OCI-LY7 (cell line): ENCODE data around the gene CASKIN1. TPM values are rescaled to one million over a fixed set of nuclear protein-coding genes. Genes with fewer than 3 reads are reported as not detected.

Experiments used
- BruUV-seq: library from RNA; stranded (reverse); fragments of 400-500 nt; replicated peaks from 2 replicates; lab custom pipeline; 2021; lab: Mats Ljungman, UMichigan
- CTCF ChIA-PET: fragments of 300-600 bp; sonication (Branson Sonifier 250); formaldehyde crosslinking; loops from one replicate; lab custom pipeline; 2022; ENCODE audit warnings: antibody characterized with exemption; ENCODE audit not compliant: unreplicated experiment; lab: Charles Lee
- POLR2A ChIA-PET: fragments of 300-600 bp; sonication (Branson Sonifier 250); formaldehyde crosslinking; loops from one replicate; lab custom pipeline; 2022; ENCODE audit warnings: antibody characterized with exemption; lab: Charles Lee
- DNase-seq: peaks from one replicate; pipeline ENCODE4 v3.0.0-alpha.2; 2015; ENCODE audit warnings: low spot score
- H2AFZ ChIP-seq: fragments of 200-600 bp; sonication (generic), shearing (Covaris generic); 2 replicates; pipeline ENCODE4 v1.6.1; 2014; ENCODE audit warnings: mild to moderate bottlenecking, antibody characterized with exemption, low read length, moderate library complexity
- H3K27ac ChIP-seq: fragments of 200-600 bp; sonication (generic); 2 replicates; pipeline ENCODE4 v1.5.1; 2014; ENCODE audit warnings: mixed run types, low read depth, mild to moderate bottlenecking, moderate library complexity, low read length, inconsistent platforms; ENCODE audit not compliant: poor library complexity, severe bottlenecking
- H3K36me3 ChIP-seq: fragments of 200-600 bp; sonication (generic); 2 replicates; pipeline ENCODE4 v1.6.1; 2014; ENCODE audit warnings: mild to moderate bottlenecking, antibody characterized with exemption, low read length, moderate library complexity, mixed read lengths; ENCODE audit not compliant: insufficient read depth
- H3K4me1 ChIP-seq: fragments of 200-600 bp; sonication (generic); 2 replicates; pipeline ENCODE4 v1.5.1; 2014; ENCODE audit warnings: mild to moderate bottlenecking, low read length; ENCODE audit not compliant: insufficient read depth, poor library complexity, severe bottlenecking
- H3K4me2 ChIP-seq: fragments of 200-600 bp; sonication (generic); 2 replicates; pipeline ENCODE4 v1.6.1; 2014; ENCODE audit warnings: mild to moderate bottlenecking, low read length
- H3K4me3 ChIP-seq: fragments of 200-600 bp; sonication (generic); 2 replicates; pipeline ENCODE4 v1.5.1; 2014; ENCODE audit warnings: mild to moderate bottlenecking, low read depth, low read length; ENCODE audit not compliant: poor library complexity, severe bottlenecking
- H3K79me2 ChIP-seq: fragments of 200-600 bp; sonication (generic); 2 replicates; pipeline ENCODE4 v1.6.1; 2016; ENCODE audit warnings: low read depth, mild to moderate bottlenecking, low read length, moderate library complexity, mixed read lengths; ENCODE audit not compliant: insufficient read depth
- H3K9me2 ChIP-seq: fragments of 200-600 bp; sonication (generic); 2 replicates; pipeline ENCODE4 v1.6.1; 2016; ENCODE audit warnings: mild to moderate bottlenecking, low read length, mixed read lengths; ENCODE audit not compliant: insufficient read depth
- H3K9me3 ChIP-seq: fragments of 200-600 bp; sonication (generic); 2 replicates; pipeline ENCODE4 v1.6.1; 2014; ENCODE audit warnings: mild to moderate bottlenecking, mixed run types, low read length, mixed read lengths
- H4K20me1 ChIP-seq: fragments of 200-600 bp; sonication (generic); 2 replicates; pipeline ENCODE4 v1.6.1; 2014; ENCODE audit warnings: mild to moderate bottlenecking, antibody characterized with exemption, low read length, moderate library complexity, mixed read lengths; ENCODE audit not compliant: insufficient read depth
- EZH2phosphoT487 ChIP-seq: fragments of 200-600 bp; sonication (generic); IDR thresholded peaks from 2 replicates; pipeline ENCODE4 v1.6.1; 2018; ENCODE audit warnings: low read depth, borderline replicate concordance, mild to moderate bottlenecking, mixed run types, antibody characterized with exemption, low read length, moderate library complexity, mixed read lengths
- intact Hi-C: fragments of 100-400 bp; cut with micrococcal nuclease; formaldehyde crosslinking; loops from one replicate; pipeline ENCODE4 v1.10.0; 2022; ENCODE audit not compliant: unreplicated experiment
- total RNA-seq, 2 experiments: library from RNA; depleted of rRNA in 1 of 2; stranded (reverse); fragments of >200 nt in 1 of 2; shearing (Covaris generic) in 1 of 2; gene quantifications; 2 replicates each; pipeline ENCODE4 v1.2.3, GENCODE V29; 2014 to 2022
- TF ChIP-seq, protein P1 (sequence below): fragments of 200-600 bp; sonication (generic); conservative IDR thresholded peaks from 2 replicates; pipeline ENCODE4 v1.5.1; 2014; ENCODE audit warnings: mild to moderate bottlenecking, antibody characterized with exemption, low read length, moderate library complexity, mixed read lengths

CASKIN1 gene
- total RNA-seq, 2 experiments from 2014 or later: 0.06 to 0.09 TPM

- TF ChIP-seq, protein P1, sequence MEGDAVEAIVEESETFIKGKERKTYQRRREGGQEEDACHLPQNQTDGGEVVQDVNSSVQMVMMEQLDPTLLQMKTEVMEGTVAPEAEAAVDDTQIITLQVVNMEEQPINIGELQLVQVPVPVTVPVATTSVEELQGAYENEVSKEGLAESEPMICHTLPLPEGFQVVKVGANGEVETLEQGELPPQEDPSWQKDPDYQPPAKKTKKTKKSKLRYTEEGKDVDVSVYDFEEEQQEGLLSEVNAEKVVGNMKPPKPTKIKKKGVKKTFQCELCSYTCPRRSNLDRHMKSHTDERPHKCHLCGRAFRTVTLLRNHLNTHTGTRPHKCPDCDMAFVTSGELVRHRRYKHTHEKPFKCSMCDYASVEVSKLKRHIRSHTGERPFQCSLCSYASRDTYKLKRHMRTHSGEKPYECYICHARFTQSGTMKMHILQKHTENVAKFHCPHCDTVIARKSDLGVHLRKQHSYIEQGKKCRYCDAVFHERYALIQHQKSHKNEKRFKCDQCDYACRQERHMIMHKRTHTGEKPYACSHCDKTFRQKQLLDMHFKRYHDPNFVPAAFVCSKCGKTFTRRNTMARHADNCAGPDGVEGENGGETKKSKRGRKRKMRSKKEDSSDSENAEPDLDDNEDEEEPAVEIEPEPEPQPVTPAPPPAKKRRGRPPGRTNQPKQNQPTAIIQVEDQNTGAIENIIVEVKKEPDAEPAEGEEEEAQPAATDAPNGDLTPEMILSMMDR: no peak
- TF ChIP-seq EZH2phosphoT487: no peak
- H3K9me3 ChIP-seq: no peaks in the 10 kb centered on the region
- peak overlapping the region; percentile 100 for H3K4me3 ChIP-seq
- H3K9me2 ChIP-seq: no peaks in the 10 kb centered on the region
- peak overlapping the region; percentile 20 for H3K27ac ChIP-seq
- no TSS peak for BruUV-seq
- peak; percentile 36 for DNase-seq
- peaks cover 17% of the 10 kb centered on the region for H4K20me1 ChIP-seq
- H2AFZ ChIP-seq: no peak overlapping the region
- ChIA-PET POLR2A (interaction anchor here (0.6 to 1.6 kb wide), 11 partner anchors 9 to 943 kb away, joined by 3 to 10 read pairs (median 3); partner anchors contain the start of genes PGP, RPS2 and ZSCAN10), CTCF (interaction anchor here (0.6 kb wide), 4 partner anchors 64 to 1436 kb away, joined by 3 to 4 read pairs (median 4); no protein-coding TSS in a partner anchor)
- H3K79me2 ChIP-seq: peaks cover 60% of the 10 kb centered on the region
- peaks cover 31% of the 10 kb centered on the region for H3K4me1 ChIP-seq
- intact Hi-C loops: loop anchor here (2.0 to 10.0 kb wide), 2 partner anchors 113 to 269 kb away; partner anchors contain the start of genes CCNF and RNPS1
- peaks cover 44% of the 10 kb centered on the region for H3K36me3 ChIP-seq
- H3K4me2 ChIP-seq: peak overlapping the region; percentile 92
Observed at GRCh38 chr16:2155977-2156848, 40.2 kb downstream of the CASKIN1 start.

DNA sequence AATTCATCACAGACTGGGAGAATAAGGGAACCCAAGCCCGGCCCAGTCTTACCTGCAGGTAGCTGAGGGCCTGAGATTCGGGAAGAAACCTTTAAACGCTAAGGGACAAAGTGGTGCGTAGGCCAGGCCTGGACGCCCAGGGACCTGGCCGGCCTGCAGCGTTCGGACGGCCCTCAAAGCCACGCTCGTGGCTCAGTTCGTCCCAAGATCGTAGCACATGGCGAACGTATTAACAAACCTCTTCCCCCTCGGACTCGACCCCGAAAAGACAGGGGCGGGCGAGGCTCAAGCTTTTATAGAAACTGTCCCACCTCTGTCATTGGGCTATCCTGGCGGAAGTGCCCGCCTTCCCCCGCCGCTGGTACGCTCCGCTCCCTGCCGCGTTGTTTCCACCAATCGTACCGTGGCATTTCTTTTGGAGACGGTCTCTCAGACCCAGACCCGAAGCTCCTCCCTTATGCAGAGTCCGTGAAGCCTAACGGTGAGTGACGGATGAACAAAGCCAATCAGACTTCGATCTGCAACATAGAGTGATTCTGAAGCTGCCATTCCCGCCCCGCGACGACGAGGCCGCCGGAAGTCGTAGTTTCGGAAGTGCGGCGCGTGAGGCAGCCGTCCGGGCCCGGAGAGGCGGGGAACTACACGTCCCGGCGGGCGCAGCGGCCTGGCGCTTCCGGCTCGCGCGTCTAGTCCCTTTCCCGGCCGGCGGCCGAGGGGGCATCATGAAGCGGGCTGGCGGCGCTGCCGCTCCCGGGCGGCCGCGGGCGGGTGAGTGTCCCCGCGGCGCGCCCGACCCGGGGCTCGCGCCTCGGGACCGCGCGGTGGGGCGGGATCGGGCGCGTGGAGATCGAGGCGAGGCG, 41.1 kb downstream of the CASKIN1 start, which contains the start of gene TRAF7:
Gene TRAF7 (plus strand): TSS at position 692 of the 860 bp plus-strand sequence. CDS start 8,139 bp downstream, outside the sequence.
- POLR2A ChIA-PET: interaction anchor here (0.6 to 1.6 kb wide), 12 partner anchors 8 to 944 kb away, joined by 3 to 10 read pairs (median 3); partner anchors contain the start of genes NTHL1, PGP, RPS2 and TSC2

More for the DNA sequence above, 41.1 kb downstream of the CASKIN1 start, which contains the start of gene TRAF7:
- H3K27ac ChIP-seq: peak within 1 kb of the TSS; percentile 83
- TF ChIP-seq, protein P1: no peak
- no peak for TF ChIP-seq EZH2phosphoT487
- peaks cover 60% of the 10 kb centered on the region for H3K79me2 ChIP-seq
- BruUV-seq: no TSS peak
- H3K36me3 ChIP-seq: peaks cover 49% of the 10 kb centered on the region
- CTCF ChIA-PET: interaction anchor here (0.6 kb wide), 4 partner anchors 65 to 1435 kb away, joined by 3 to 4 read pairs (median 4); no protein-coding TSS in a partner anchor
- H3K4me2 ChIP-seq: peak within 1 kb of the TSS; percentile 100
- peak within 1 kb of the TSS; percentile 100 for H3K4me3 ChIP-seq
- no peaks in the 10 kb centered on the region for H3K9me2 ChIP-seq
- intact Hi-C loops: loop anchor here (2.0 to 10.0 kb wide), 2 partner anchors 113 to 269 kb away; partner anchors contain the start of genes CCNF and RNPS1
- H4K20me1 ChIP-seq: peaks cover 17% of the 10 kb centered on the region
- DNase-seq: peak; percentile 100
- peaks cover 40% of the 10 kb centered on the region for H3K4me1 ChIP-seq
- no peak within 1 kb of the TSS for H2AFZ ChIP-seq
- H3K9me3 ChIP-seq: no peaks in the 10 kb centered on the region
